ENCODE results near the gene NCF2. TPM values are rescaled to one million over a fixed set of nuclear protein-coding genes. Genes with fewer than 3 reads are reported as not detected.

NCF2 gene, protein sequence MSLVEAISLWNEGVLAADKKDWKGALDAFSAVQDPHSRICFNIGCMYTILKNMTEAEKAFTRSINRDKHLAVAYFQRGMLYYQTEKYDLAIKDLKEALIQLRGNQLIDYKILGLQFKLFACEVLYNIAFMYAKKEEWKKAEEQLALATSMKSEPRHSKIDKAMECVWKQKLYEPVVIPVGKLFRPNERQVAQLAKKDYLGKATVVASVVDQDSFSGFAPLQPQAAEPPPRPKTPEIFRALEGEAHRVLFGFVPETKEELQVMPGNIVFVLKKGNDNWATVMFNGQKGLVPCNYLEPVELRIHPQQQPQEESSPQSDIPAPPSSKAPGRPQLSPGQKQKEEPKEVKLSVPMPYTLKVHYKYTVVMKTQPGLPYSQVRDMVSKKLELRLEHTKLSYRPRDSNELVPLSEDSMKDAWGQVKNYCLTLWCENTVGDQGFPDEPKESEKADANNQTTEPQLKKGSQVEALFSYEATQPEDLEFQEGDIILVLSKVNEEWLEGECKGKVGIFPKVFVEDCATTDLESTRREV
- total RNA-seq: under 1 TPM in 1 of 2 donors, not detected in 1; under 0.01 TPM

DNA sequence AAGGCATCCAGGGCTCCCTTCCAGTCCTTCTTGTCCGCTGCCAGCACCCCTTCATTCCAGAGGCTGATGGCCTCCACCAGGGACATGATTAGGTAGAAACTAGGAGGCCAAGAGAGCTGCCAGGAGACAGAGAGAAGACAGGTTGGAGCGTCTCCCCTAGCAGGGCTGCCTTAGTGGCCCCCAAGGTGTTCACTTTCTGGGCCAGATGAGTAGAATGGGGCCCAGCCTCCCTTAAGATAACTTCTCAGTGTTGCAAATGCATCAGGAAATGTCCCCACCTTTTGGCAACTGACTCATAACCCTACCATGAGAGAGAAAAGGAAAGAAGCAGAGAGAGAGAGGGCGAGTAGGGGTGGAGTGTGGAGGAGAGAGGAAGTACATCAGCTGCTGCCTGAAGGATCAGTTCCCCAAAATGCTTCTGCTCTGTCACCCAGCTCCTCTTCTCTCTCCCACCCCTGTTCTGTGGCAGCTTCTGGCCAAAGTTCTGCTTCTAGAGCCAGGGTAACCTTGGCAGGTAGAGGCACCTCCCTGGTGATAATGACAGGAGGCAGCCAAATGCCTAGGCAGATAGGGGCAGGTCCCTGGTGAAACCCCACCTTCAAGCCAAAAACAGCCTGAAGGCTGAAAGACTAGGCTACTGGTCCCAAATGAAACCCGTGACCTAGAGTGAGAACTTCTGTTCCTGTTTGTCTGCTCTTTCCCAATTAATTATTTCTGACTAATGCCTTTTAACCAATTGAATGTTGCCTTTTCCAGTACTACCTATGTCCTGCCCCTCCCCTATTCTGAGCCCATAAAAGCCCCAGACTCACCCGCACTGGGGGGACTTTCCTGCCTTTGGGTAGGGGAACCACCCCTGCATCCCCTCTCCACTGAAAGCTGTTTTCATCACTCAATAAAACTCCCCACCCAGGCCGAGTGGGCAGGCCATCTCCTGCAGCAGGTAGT lies at the start of gene NCF2:
TSS of gene NCF2 (minus strand) at position 216 of the 948 bp plus-strand sequence. CDS start at position 86, 130 bp downstream.

DNA sequence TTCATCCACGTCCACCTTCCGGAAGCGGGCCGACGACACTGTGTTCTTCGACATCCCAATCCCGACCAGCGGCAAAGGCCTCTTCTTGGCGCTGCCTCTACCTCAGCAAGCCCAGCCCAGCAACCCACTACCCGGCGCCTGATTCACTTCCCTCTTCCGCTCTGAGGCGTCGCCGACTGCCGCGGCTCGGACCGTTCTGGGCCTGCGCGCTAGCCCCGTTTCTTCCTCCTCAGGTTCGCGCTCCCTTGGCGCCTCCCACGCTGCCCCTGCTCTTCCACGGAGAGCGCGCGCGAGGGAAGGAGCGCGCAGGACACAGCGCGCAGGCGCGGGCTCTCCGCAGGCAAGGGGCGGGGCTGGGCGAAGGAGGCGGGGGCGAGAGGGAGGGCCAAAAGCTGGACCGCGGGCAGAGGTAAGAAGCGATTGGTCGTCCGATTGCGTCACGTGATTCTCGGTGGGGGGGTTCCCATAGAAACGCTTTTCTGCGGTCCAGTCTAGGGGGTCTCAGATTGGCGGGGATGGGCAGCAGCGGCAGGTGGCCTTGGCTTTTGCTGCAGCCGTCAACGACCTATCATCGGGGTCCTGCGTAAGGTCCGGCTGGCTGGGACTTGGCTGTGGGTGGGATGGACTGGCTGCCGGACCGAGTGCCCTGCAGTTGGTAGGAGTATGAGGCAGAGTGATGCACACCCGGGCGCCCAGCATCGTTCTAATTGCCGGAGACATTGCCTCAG lies 45.5 kb upstream of the NCF2 start, which contains the start of gene ARPC5:
TSS of gene ARPC5 (minus strand) at position 178 of the 728 bp plus-strand sequence. CDS start at position 54, 124 bp downstream.

Other genes with a start within 250 kb of the NCF2 start
- not detected for gene NMNAT2, start 172.1 kb downstream of the NCF2 start, total RNA-seq
- 10 to 100 TPM; 32.0 to 33.4 TPM for gene SMG7, start 118.0 kb downstream of the NCF2 start, total RNA-seq
- gene ARPC5, start 45.3 kb upstream of the NCF2 start, total RNA-seq: 10 to 100 TPM; 59.9 to 84.9 TPM
- not detected for gene APOBEC4, start 62.9 kb upstream of the NCF2 start, total RNA-seq
- gene RGL1, start 214.7 kb upstream of the NCF2 start, total RNA-seq: 1 to 10 TPM; 3.4 to 6.7 TPM